Left lung (tissue), 10 donors: Measurements from ENCODE around the gene MALSU1. TPM values are rescaled to one million over a fixed set of nuclear protein-coding genes. Genes with fewer than 3 reads are reported as not detected.

Experiments used
- ATAC-seq: fragments of 200-7000 bp; cut with Tn5 transposase; one replicate; pipeline ENCODE4 v1.9.1; 2020; ENCODE audit warnings: moderate library complexity
- DNase-seq, 4 donors: peaks; one replicate each; pipeline ENCODE4 v3.0.0-alpha.2; 2013 to 2020
- H3K27ac ChIP-seq, 2 donors: fragments of 200-600 bp; sonication (generic) in 1 of 2; one replicate each; pipeline versions ENCODE4 v1.5.0 to v1.8.0; 2020 to 2021
- H3K27me3 ChIP-seq, 2 donors: fragments of 200-600 bp; sonication (generic) in 1 of 2; one replicate each; pipeline versions ENCODE4 v1.5.0 to v1.8.0; 2020 to 2021
- H3K36me3 ChIP-seq, 2 donors: fragments of 200-600 bp; sonication (generic) in 1 of 2; one replicate each; pipeline versions ENCODE4 v1.5.0 to v1.8.0; 2020 to 2021
- H3K4me1 ChIP-seq, 2 donors: fragments of 200-600 bp; one replicate each; pipeline ENCODE4 v1.8.0; 2021
- H3K4me3 ChIP-seq, 2 donors: fragments of 200-600 bp; sonication (generic) in 1 of 2; one replicate each; pipeline versions ENCODE4 v1.5.0 to v1.8.0; 2020 to 2021; ENCODE audit warnings: mild to moderate bottlenecking in 1 of 2
- H3K9me3 ChIP-seq, 2 donors: fragments of 200-600 bp; sonication (generic) in 1 of 2; one replicate each; pipeline versions ENCODE4 v1.5.0 to v1.8.0; 2020 to 2021
- CTCF ChIP-seq, 2 donors: fragments of 200-600 bp; sonication (generic) in 1 of 2; IDR thresholded peaks; one replicate each; pipeline versions ENCODE4 v1.5.0 to v1.8.0; 2021; ENCODE audit warnings: antibody characterized with exemption in 2 of 2
- intact Hi-C, 2 donors: fragments of 100-400 bp; cut with DNase I; formaldehyde crosslinking; loops; one replicate each; pipeline versions ENCODE4 v1.11.2 to v1.14.2; 2022
- polyA plus RNA-seq, 6 donors: library from polyadenylated mRNA; unstranded; fragments of 120-200 nt; gene quantifications; one replicate each; pipeline ENCODE4 v1.2.1, GENCODE V29; 2013; ENCODE audit not compliant: insufficient read length in 6 of 6
- total RNA-seq, 2 donors: library from RNA; stranded (reverse); fragmentation: NEBNext Ultra II Directional; extraction: Animal tissue kit (Norgen Biotek cat#: 25700); gene quantifications; one replicate each; pipeline ENCODE4 v1.2.1, GENCODE V29; 2021
- donor health status: DM: no; HTN: yes; CAD: no.
- donor health status: DM: no; HTN: no; CAD: no.

MALSU1 gene
- total and polyA plus RNA-seq, 8 donors: 46.3 to 55.1 (median 48.3) TPM

GRCh38 chr7:23349484-23350157, 50.5 kb downstream of the MALSU1 start:
- Histone ChIP-seq H3K36me3 (no peaks in the 10 kb centered on the region), H3K4me3 (no peak overlapping the region), H3K4me1 (peaks cover 0 to 20% of the 10 kb centered on the region in 2 donors), H3K9me3 (no peaks in the 10 kb centered on the region), H3K27ac (no peak overlapping the region), H3K27me3 (no peaks in the 10 kb centered on the region)
- DNase-seq: no peak
- intact Hi-C loops: no loop called here
- no peak for TF ChIP-seq CTCF (IDR thresholded peaks at IDR 0.05)
- ATAC-seq: no peak

DNA sequence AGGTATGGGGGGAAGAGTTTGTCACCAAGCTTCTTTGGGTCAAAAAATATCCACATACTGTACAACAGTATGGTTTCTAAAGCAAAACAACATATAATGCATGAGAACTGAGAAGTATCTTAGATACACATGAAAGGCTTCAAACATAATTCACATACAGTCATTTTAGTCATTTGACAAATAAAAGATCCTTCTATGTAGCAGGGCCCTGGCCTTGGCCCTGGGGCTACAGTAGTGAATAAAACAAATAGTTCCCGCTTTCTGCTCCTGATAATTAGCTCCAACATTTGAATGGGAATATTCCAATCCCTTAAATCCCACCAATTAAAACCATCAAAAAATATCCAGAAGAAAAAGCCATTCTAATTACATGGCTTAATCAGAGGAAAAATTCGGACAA, 51.3 kb downstream of the MALSU1 start:
- DNase-seq (no peak), ATAC-seq (no peak)
- intact Hi-C loops: no loop called here
- no peaks in the 10 kb centered on the region for H3K36me3 ChIP-seq
- no peak overlapping the region for H3K27ac ChIP-seq
- no peaks in the 10 kb centered on the region for H3K27me3 ChIP-seq
- peaks cover 0 to 20% of the 10 kb centered on the region in 2 donors for H3K4me1 ChIP-seq
- no peak overlapping the region for H3K4me3 ChIP-seq
- H3K9me3 ChIP-seq: no peaks in the 10 kb centered on the region
- no peak for TF ChIP-seq CTCF (IDR thresholded peaks at IDR 0.05)

- intact Hi-C loops: no loop called here
- Histone ChIP-seq H3K27me3 (no peaks in the 10 kb centered on the region), H3K4me3 (no peak overlapping the region), H3K9me3 (no peaks in the 10 kb centered on the region), H3K36me3 (no peaks in the 10 kb centered on the region), H3K4me1 (no peaks in the 10 kb centered on the region), H3K27ac (no peak overlapping the region)
- no peak for TF ChIP-seq CTCF (IDR thresholded peaks at IDR 0.05)
- ATAC-seq (no peak), DNase-seq (no peak)
These were observed 54.0 kb downstream of the MALSU1 start for GRCh38 chr7:23353172-23353571.

DNA sequence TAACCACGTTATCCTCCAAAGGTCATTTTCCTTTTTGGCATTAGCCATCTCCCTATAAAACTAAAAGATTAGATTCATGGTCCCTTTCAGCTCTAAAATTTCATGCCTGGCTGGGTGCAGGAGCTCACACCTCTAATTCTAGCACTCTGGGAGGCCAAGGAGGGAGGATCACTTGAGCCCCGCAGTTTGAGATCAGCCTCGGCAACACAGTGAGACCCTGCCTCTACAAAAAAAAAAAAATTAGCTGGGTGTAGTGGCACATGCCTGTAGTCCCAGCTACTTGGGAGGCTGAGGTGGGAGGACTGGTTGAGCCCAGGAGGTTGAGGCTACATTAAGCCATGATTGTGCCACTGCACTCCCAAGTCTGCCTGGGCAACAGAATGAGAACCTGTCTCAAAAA, 57.0 kb downstream of the MALSU1 start:
- no peaks in the 10 kb centered on the region for H3K27me3 ChIP-seq
- no peaks in the 10 kb centered on the region for H3K4me1 ChIP-seq
- intact Hi-C loops: no loop called here
- H3K36me3 ChIP-seq: no peaks in the 10 kb centered on the region
- ATAC-seq (no peak), DNase-seq (no peak)
- H3K27ac ChIP-seq: no peak overlapping the region
- no peak overlapping the region for H3K4me3 ChIP-seq
- H3K9me3 ChIP-seq: no peaks in the 10 kb centered on the region
- TF ChIP-seq CTCF (IDR thresholded peaks at IDR 0.05): no peak

DNA sequence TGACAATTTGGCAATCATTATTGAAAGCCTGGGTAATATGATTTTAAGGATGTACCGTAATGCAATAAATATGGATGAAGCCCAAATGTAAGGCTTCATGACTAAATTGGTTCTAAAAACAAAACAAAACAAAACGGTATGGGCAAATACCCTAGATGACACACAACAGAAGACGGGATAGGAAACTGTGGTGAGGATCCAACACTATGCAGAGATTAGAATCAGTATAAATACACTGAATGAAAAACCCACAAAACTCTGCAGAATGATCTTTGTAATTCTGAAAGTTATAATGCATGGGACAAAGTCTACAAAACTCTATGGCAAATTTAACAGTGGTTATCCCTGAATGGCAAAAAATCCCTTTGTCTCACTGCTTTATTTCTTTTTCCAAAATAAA, 57.6 kb downstream of the MALSU1 start:
- ATAC-seq: no peak
- Histone ChIP-seq H3K27me3 (no peaks in the 10 kb centered on the region), H3K4me3 (no peak overlapping the region), H3K27ac (no peak overlapping the region), H3K4me1 (no peaks in the 10 kb centered on the region), H3K36me3 (no peaks in the 10 kb centered on the region), H3K9me3 (no peaks in the 10 kb centered on the region)
- no peak for TF ChIP-seq CTCF (IDR thresholded peaks at IDR 0.05)
- intact Hi-C loops: no loop called here
- DNase-seq: no peak
